Measurements from ENCODE around the gene MIP. TPM values are rescaled to one million over a fixed set of nuclear protein-coding genes. Genes with fewer than 3 reads are reported as not detected.
A peak's percentile ranks its signal among the peaks of the same experiment; 100 is the strongest.

The MIP gene
- total and polyA plus RNA-seq, 2 of the 13 experiments (the other 11 are each of a cell fraction or from before 2014, with no cell fraction given) = not detected

DNA sequence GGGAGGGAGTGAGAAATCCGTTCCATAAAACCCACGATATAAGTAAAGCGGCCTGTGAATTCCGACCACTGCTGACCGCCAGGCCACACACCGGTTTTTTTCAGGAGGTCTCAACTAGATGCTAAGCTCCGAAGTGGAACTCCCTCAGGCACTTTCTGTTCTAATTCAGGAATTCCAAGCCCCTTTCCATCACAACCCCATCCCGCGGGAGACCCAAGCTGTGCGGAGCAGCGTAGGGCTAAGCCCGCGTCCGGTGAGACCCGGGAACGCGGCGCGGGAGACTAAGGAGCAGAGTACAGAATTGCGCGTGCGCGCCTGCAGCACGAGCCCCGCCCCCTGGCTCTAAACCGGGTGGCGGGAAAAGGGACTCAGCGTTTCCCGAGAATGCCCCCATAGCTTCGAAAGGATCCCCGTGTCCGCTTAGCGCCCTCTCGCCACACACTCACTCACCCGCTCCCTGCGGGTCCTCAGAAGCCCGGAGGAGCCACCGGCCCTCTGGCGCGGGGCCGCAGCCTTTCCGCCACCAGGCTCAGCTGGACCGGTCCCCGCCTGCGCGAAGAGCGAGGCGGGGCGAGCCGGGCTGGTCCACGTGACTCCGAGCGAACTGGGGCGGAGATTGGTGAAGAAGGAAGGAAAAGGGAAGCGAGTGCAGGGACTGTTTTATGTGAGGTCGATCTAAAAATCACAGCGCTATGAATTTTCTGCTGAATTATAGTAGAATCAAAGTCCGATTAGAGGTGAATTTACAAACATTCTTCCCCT is 5.4 kb downstream of the MIP start, which contains the start of gene TIMELESS (continued):
- TF ChIP-seq ZNF770 (CRISPR knock-in tag; IDR thresholded peaks at IDR 0.05) (peak; percentile 57; the same call in 1 of the 2 replicates), TEAD2 (CRISPR knock-in tag; IDR thresholded peaks at IDR 0.05) (no peak), HCFC1 (IDR thresholded peaks at IDR 0.05; ENCODE audit: low read depth, low read length) (no peak), KDM5B (CRISPR knock-in tag; IDR thresholded peaks at IDR 0.05; ENCODE audit: borderline replicate concordance) (peak; percentile 92; the same call in 1 of the 2 replicates), BCL6 (CRISPR knock-in tag; IDR thresholded peaks at IDR 0.05) (peak; percentile 58; the same call in 1 of the 2 replicates), HNRNPUL1 (IDR thresholded peaks at IDR 0.05; ENCODE audit: low read depth, low read length) (no peak), ZFP91 (CRISPR knock-in tag; IDR thresholded peaks at IDR 0.05; ENCODE audit: borderline replicate concordance) (peak; percentile 77; the same call in 1 of the 2 replicates), ZFP36L2 (CRISPR knock-in tag; IDR thresholded peaks at IDR 0.05) (no peak), BHLHE40 (IDR thresholded peaks at IDR 0.05; ENCODE audit: low read length) (peak; percentile 71), ZNF121 (CRISPR knock-in tag; IDR thresholded peaks at IDR 0.05) (0 out of 2 replicates have a peak, but pooled peaks have one; percentile 29), TMF1 (CRISPR knock-in tag; IDR thresholded peaks at IDR 0.05; ENCODE audit: low read depth) (peak; percentile 91), ZNF143 (CRISPR knock-in tag; IDR thresholded peaks at IDR 0.05) (no peak), PBX3 (CRISPR knock-in tag; IDR thresholded peaks at IDR 0.05; ENCODE audit: borderline replicate concordance) (no peak), SNRNP70 (IDR thresholded peaks at IDR 0.05; ENCODE audit: low read depth, low read length) (no peak), ETV6 (CRISPR knock-in tag; conservative IDR thresholded peaks at IDR 0.05) (no peak; the same call in 1 of the 2 replicates), MEIS1 (CRISPR knock-in tag; IDR thresholded peaks at IDR 0.05; ENCODE audit: borderline replicate concordance) (no peak), MXD4 (CRISPR knock-in tag; IDR thresholded peaks at IDR 0.05) (peak; percentile 81), CHD2 (IDR thresholded peaks at IDR 0.05; ENCODE audit: low read depth, low read length) (peak; percentile 15; the same call in 1 of the 2 replicates), GABPB1 (CRISPR knock-in tag; IDR thresholded peaks at IDR 0.05) (peak; percentile 80; the same call in 1 of the 2 replicates), GFI1 (CRISPR knock-in tag; IDR thresholded peaks at IDR 0.05; ENCODE audit: borderline replicate concordance) (peak; percentile 80), AHR (CRISPR knock-in tag; IDR thresholded peaks at IDR 0.05) (no peak), HOXA5 (CRISPR knock-in tag; IDR thresholded peaks at IDR 0.05) (0 out of 2 replicates have a peak, but pooled peaks have one; percentile 53), ZEB1 (IDR thresholded peaks at IDR 0.05; ENCODE audit: insufficient replicate concordance, low read depth) (peak; percentile 27)
- TF ChIP-seq, protein P1, sequence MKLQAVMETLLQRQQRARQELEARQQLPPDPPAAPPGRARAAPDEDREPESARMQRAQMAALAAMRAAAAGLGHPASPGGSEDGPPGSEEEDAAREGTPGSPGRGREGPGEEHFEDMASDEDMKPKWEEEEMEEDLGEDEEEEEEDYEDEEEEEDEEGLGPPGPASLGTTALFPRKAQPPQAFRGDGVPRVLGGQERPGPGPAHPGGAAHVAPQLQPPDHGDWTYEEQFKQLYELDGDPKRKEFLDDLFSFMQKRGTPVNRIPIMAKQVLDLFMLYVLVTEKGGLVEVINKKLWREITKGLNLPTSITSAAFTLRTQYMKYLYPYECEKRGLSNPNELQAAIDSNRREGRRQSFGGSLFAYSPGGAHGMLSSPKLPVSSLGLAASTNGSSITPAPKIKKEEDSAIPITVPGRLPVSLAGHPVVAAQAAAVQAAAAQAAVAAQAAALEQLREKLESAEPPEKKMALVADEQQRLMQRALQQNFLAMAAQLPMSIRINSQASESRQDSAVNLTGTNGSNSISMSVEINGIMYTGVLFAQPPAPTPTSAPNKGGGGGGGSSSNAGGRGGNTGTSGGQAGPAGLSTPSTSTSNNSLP (IDR thresholded peaks at IDR 0.05; ENCODE audit: low read depth, low read length) = no peak

Measured in HepG2 (cell line).